SKM-1 (cell line): Measurements from ENCODE around the gene TMEM164.
"Not testable (repeated sequence)": the region's sequence is repeated elsewhere in the genome, so short reads cannot be mapped to it uniquely, and the experiment has no call there.

ENCODE experiments used
- DNase-seq: peaks from one replicate; lab custom pipeline; 2025; ENCODE audit not compliant: unreplicated experiment; lab: John Stamatoyannopoulos, UW

The TMEM164 gene

DNA sequence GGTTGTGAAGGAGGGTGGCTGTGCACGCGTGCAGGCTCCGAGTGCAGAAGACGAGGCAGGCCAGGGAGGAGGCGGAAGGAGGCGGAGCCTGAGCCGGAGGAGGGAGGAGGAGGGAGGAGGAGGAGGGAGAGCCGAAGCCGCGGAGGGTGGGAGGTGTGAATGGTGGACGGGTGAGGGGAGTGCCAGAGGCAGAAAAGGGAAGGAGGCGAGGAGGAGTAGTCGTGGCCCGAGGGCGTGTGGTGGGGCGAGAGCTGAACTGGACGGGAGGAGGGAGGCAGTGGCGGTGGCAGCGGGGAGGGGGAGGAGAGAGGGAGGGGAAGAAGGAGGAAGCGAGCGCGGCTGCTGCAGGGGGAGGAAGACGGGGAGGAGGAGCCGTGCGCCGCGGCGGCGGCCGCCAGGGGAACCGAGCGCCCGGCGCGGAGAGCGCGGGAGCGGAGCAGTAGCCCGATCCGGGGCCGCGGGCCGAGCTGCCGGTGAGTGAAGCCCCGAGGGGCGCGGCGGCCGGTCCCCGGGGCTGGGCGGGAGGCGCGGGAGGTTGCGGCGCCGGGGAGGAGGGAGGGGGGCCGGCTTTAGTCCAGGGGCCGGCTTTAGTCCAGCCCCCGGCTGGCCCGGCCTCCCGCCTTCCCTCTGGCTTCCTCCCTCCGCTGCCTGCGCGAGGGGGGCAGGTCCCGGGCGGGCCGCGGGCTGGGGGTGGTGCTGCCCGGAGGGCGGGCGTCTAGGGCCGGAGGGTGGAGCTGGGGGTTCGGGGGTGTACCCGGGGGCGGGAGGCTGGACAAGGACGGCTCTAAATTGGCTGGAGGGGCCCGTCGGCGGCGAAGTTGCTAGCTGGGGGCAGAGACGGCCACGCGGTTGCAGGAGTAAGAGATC, at the start of gene TMEM164:
TMEM164 (plus strand) TSS at position 815 of the 867 bp plus-strand sequence. CDS start 661 bp downstream, outside the sequence.
- peak; percentile 76 for DNase-seq

DNA sequence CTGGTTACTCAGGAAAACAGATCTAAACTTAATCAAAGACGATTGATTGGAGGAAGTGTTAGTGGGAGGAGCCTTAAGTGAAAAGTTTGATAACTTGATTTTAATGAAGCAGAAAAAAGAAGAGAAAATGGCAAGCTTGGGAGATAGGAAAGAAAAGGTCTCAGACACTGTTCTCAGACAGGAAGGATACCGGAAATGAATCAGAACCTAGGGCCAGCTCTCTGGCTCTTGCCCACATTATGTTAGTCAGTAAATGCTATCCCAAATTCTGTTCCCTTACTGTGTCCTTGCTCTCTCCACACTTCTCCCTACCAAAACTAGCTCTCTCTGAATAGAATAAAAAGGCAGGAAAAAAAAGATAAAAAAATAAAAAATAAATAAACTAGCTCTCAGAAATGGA, 48.6 kb upstream of the TMEM164 start:
- DNase-seq = no peak

DNA sequence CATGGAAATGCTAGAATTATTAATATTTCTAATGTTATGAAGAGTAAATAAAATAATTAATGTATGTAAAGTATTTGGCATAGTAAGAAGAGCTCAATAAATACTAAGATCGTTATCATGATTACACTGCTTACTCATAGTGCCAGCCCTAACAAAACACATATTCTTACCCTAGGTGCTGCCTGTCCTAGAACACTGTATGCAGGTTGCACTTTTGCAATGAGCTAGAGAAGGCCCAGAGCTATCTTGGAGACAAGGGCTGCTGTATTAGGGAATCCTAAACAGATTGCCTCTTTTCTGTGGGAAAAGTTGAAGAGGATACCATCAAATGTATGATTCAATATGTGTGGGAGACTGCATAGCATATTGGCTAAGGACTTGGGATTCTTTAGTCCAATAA, 48.0 kb upstream of the TMEM164 start:
- no peak for DNase-seq

DNA sequence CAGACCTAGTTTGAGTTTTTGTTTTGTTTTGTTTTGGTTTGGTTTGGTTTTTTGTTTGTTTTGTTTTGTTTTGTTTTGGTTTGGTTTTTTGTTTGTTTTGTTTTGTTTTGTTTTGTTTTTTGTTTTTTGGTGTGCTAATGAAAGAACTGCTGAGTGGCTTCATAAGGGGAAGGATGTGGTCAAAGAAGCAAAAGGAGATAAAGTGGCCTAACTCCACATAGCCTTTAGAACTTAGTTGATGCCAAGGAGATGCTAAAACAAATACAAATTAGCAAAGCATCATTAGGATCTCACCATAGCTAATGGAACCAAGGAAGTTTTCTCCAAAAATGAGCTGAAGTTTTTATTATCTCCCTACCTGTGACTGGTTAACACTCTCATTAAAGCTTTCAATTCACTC, 44.6 kb upstream of the TMEM164 start:
- no peak for DNase-seq

DNA sequence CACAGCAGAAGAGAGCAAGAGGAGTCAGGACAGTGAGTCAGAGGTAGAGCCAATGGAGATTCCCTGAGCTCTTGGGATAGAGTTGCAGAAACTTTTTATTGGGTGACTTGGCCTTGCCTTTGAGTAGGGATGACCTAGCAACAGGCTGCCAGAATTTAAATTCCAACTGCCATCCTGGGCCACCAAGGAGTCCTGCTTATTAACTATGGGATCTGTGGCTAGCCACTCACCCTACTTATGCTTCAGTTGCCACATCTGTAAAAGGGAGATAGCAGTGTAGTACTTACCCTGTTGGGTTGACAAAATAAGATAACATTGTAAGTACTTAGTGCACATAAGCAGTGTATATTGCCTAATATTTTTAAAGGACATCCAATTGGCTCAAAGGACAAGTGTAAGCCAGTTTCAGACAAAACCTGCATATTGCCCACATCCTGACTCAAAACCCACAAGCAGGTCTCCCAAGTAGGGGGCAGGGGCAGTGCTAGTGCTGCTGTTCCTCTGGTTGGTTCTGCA, 43.5 kb upstream of the TMEM164 start:
- DNase-seq = peak; percentile 1

DNA sequence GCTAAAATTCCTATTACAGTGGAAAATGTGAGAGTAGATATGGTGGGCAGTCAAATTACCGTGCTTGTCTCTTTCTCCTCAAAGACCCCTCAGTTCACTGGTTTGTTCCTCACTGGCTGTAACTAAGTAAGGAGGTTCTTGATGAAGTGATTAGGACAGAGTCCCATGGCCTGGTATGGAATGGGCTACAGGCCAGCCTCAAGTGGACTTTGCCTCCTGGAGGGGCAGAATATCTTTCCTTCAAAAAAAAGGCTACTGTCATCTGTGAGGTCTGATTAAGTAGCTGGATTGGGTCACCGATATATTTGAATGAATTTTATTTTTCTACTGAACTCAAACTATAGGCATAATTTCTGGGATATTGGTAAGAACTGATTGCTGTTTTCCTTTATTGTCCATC, 38.5 kb upstream of the TMEM164 start:
- no peak for DNase-seq

DNA sequence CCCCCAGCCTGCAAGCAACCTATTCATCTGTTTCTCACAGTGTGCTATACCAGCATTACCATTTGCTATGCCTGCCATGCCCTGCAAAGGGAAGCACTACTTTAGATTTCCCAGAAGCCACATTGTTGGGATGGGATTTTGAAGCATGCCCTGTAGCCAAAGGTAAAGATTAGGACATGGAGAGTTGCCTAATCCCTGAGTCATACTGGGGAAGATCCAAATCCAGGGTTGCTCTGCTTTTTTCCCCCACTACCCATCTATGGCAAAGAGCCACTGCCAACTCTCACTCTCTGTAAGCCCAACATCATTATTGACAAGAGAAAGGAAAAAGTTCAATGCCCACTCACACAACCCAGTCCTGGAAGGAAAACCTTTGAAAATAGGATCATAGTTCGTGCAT, 36.7 kb upstream of the TMEM164 start:
- DNase-seq = no peak

DNA sequence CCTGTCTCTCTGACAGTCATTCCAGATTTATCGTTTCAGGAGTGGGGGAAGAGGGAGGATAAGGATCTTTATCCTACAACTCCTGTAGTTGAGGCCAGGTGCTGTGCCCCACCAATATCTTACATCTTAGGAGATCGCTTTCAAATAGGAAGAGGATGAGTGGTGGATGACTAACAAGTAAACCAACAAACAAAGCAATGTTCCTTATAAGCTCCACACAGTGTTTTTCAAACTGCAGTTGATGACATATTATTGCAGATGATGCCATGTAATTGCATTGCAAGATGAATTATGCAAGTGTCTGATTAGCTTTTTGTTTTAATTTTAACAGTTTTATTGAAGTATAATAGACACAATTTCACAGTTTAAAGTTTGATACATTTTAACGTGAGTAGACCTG, 35.8 kb upstream of the TMEM164 start:
- DNase-seq = no peak

DNA sequence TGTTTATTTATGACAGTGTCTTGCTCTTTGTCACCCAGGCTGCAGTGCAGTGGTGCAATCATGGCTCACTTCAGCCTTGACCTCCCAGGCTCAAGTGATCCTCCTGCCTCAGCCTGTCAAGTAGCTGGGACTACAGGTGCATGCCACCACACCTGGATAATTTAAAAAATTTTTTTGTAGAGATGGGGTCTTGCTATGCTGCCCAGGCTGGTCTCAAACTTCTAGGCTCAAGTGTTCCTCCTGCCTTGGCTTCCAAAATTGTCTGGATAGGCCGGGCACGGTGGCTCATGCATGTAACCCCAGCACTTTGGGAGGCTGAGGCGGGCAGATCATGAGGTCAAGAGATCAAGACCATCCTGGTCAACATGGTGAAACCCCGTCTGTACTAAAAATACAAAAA, 32.1 kb upstream of the TMEM164 start:
- not testable (repeated sequence) for DNase-seq

DNA sequence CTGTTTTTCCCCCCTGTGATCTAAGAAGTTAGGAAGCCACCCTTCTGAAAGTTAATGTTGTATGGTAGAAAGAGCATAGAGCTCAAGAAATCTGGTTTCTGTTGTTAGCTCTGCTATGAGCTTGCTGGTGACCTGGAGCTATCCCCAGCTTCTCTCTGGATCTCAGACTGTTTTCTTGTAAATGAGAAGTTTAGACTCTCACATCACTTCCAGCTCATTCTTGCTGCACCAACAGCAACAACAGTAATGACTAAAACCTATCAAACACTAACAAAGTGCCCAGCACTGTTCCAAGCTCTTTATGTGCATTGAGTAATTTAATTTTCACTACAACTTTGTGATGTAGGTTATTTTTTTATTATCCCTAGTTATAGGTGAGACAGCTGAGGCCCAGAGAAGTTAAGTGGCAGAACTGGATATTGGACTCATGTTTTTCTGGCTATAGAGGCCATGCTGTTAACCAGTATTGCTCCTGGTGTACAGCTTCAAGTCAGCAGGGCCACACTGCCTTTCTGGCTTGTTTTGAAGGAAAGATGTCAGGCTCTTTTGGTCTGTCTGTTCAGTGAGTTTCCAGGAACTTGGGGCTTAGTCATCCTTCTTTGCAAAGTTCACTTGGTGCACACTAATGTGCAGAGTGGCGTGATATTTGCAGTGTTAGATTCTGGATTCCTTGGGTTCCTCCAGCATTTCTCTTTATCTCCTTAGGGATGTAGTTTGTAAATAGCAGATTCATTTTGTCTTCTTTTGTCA, 27.8 kb upstream of the TMEM164 start:
- no peak for DNase-seq

DNA sequence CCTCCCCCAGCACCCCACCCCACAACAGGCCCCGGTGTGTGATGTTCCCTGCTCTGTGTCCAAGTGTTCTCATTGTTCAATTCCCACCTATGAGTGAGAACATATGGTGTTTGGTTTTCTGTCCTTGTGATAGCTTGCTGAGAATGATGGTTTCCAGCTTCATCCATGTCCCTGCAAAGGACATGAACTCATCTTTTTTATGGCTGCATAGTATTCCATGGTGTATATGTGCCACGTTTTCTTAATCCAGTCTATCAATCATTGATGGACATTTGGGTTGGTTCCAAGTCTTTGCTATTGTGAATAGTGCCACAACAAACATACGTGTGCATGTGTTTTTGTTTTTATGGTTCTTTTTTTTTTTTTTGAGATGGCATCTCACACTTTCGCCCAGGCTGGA, 17.7 kb upstream of the TMEM164 start:
- DNase-seq = not testable (repeated sequence)

DNA sequence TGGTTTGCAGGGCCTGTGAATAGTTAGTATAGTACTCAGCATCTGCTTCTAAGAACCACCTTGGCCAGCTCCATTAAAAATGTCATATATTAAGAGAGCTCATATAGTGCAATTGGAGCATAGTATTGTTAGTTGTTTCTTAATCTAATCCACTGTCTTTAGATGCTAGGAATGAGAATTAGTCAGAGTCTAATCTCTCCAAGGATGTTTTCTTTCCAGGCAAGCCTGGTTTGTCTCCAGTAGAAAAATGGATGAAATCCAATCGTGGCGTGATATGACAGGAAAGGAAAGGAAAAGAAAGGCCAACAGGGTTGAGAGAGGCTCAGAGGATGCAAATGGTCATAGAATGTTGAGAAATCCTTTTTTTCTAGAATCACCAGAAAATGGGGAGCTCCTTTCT, 15.0 kb upstream of the TMEM164 start:
- no peak for DNase-seq

DNA sequence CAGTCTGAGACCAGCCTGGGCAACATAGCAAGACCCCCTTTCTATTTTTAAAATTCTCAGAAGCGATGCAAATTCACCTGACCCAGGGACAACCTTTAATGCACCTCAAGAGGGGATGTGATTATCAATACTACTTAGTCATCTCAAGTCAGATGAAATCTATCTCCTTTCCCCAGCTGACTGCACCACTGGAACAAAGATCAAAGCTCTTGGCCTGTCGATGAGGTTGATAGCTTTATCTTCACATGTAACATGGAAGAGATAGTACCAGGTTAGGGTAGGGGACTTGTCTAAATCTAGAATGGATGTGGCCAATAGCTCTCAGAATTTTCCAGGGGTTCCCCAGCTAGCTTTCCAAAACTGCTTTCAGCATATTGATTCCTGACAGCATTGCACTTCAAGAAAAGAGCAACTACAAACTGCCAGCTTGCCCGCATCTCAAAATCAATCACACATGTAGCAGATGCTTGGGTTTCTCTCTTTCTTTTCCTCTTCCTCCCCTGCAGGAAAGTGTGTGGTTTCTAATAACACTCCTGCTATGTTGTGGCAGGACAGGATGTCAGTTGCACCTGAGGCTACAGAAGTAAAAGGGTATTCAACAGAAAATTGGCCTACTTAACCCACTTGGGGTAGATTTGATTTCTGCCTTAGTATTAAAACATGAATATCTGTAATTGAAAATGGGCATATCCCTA, 12.2 kb upstream of the TMEM164 start:
- DNase-seq = no peak

DNA sequence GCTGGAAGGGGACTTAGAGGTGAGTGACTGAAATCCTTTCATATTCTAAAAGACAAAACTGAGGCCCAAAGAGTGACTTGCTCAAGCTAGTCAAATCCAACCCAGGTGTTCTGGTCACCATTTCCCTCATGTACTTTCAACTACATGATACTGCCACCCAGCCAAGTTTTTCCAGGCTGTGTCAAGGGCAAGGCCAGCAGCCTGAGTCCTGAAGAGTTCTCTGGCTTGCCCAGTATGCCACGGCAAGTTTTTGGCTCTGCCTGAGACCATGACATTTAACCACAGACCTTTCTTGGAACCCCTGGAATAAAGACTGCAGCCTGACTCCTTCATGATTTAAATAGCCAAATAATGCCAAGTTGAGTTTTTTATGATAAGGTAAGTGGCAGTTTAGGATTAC, 10.7 kb upstream of the TMEM164 start:
- DNase-seq = no peak

DNA sequence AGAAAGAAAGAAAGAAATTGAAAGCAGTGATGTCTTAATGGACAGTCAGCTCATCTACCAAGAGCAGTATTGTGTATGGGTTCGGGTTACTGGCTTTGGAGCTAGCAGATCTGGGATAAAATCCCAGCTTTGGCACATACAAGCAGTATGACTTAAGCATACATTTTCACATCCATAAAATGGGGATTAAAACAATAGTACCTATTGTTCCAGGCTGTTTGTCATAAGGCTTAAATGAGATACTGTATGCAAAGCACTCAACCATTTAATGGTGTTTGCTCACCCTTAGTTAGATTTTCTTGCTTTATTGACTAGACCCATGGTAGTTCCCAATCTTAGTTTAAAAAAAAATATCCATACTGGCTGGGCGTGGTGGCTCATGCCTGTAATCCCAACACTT, 7.8 kb upstream of the TMEM164 start:
- DNase-seq = no peak

DNA sequence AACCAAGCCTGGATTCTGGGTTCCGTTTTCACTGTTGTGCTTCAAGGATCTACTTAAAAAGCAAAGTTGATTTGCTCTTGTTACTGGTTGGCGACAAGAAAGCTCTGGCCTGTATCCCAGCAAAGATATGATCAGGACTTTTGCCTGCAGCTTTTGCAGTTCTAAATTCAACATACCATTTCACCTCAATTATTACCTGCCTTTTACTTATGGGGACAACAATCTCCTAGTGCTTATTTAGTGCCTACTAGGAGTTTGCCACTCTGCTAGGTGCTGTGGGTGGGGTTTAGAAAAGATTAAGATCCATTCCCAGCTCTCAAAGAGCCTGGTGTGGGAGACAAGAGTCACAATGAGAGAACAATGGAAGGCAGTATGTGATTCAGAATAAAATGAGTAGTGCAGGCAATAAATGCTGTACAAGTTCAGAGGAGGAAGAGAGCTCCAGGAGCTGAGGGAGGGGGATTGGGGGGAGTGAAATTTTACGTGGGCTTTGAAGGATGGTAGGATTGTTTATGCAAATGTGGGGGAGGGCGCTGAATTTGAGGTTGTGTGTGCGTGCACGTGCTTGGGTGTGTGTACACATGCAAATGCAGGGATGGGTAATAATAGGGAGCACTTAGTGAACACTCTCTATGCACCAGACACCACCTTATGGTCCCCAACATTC, 5.0 kb upstream of the TMEM164 start:
- DNase-seq = no peak

DNA sequence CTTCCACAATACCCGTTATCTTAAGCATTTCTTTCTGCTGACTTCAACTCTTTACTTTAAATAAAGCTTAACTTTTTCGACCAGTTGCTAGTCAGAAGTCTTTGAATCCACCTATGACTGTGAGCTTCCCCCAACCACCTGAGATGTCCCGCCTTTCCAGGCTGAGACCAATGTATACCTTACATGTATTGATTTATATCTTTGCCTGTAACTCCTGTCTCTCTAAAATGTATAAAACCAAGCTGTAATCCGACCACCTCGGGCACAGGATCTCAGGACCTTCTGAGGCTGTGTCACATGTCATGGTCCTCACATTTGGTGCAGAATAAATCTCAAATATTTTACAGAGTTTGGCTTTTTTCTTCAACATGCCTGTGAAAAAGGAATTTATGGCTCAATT, 2.9 kb upstream of the TMEM164 start:
- DNase-seq = no peak

DNA sequence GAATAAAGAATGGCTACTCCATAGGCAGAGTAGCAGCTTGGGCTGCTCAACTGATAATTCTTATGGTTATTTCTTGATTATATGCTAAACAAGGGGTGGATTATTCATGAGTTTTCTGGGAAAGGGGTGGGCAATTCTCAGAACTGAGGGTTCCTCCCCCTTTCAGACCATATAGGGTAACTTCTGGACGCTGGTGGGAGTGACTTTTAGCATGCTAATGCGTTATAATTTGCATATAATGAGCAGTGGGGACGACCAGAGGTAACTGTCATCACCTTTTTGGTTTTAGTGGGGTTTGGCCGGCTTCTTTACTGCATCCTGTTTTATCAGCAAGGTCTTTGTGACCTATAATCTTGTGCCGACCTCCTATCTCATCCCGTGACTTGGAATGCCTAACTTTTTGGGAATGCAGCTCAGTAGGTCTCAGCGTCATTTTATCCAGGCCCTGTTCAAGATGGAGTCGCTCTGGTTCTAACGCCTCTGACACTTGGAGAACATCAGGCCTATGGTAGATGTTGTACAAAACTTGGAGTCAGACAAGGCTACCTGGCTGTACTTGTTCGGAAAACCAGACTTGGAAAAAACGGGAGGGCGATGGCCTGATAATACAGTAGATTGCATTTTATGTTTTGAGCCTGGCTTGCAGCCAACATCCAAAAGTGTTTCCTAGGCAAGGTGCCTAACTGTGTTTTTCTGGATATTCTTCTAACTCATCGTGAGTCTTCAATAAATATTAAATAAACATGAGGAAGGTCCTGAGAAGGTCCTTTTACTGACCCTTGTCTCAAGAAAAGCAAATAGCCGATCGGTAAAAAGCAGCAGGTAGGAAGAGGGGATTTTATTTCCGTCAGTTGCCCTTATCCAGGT, 1.8 kb upstream of the TMEM164 start:
- no peak for DNase-seq

DNA sequence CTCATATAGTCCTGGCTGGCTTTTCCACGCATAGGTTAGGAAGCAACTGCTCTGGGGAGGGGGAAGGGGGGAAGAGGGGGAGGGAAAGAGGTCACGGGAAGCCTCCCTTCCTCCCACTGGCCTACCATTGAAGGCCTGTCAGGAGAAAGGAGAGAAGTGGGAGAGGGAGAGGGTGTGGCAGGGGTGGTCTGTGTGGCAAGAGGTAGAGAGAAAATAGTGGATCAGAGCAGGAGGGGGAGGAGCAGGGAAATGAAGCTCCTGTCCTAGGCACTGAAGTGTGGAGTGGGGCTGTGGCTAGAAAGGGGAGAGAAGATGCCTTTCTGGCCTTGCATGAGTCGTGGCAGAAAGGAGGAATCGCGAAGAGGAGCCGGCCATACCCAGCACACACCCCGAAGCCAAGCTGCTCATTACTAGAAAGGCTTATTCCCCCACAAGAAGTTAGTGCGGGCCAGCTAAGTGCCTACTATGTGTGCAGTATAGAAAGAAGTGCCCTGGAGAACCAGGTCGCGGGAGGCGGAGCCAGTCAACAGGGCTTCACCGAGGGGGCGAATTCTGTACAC, 1.1 kb upstream of the TMEM164 start:
- DNase-seq = no peak
